HG02938 (cell line): ENCODE measurements around the gene ATP2C1.
"Not testable (repeated sequence)": the region's sequence is repeated elsewhere in the genome, so short reads cannot be mapped to it uniquely, and the experiment has no call there.

ENCODE experiments used
- ATAC-seq: cut with Tn5 transposase; IDR thresholded peaks from one replicate; pipeline ENCODE4 v1.9.1; 2021; ENCODE audit warnings: mild to moderate bottlenecking, moderate library complexity; ENCODE audit not compliant: unreplicated experiment

ATP2C1 gene

GRCh38 chr3:131036200-131036816 lies 142.4 kb downstream of the ATP2C1 start:
- no peak for ATAC-seq

DNA sequence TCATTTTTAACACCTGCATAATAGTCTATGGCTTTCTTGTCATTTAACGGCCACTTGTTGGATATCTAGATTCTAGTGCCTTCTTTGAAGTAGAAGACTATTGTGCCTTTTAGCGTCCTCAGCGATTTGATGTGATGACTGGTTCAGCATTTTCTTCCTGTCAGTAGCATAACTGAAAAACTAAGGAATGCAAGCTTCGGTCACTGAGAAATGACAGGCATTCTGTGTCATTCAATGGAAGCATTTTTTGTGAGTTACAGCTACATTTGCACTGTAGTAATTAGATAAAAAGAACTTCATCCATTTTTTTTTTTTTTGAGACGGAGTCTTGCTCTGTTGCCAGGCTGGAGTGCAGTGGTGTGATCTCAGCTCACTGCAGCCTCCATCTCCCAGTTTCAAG lies 143.1 kb downstream of the ATP2C1 start:
- ATAC-seq = no peak

GRCh38 chr3:131038326-131038725 lies 144.4 kb downstream of the ATP2C1 start:
- ATAC-seq = no peak

DNA sequence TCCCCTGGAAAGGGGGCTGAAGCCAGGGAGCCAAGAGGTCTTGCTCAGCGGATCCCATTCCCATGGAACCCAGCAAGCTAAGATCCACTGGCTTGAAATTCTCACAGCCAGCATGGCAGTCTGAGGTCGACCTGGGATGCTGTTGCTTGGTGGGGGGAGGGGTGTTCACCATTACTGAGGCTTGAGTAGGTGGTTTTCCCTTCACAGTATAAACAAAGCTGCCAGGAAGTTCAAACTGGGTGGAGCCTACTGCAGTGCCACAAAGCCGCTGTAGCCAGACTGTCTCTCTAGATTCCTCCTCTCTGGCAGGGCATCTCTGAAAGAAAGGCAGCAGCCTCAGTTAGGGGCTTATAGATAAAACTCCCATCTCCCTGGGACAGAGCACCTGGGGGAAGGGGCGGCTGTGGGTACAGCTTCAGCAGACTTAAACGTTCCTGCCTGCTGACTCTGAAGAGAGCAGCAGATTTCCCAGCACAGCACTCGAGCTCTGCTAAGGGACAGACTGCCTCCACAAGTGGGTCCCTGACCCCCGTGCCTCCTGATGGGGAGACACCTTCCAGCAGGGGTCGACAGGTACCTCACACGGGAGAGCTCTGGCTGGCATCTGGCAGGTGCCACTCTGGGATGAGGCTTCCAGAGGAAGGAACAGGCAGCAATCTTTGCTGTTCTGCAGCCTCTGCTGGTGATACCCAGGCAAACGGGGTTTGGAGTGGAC lies 148.5 kb downstream of the ATP2C1 start:
- not testable (repeated sequence) for ATAC-seq

GRCh38 chr3:131047582-131047981 lies 153.7 kb downstream of the ATP2C1 start:
- ATAC-seq = no peak

DNA sequence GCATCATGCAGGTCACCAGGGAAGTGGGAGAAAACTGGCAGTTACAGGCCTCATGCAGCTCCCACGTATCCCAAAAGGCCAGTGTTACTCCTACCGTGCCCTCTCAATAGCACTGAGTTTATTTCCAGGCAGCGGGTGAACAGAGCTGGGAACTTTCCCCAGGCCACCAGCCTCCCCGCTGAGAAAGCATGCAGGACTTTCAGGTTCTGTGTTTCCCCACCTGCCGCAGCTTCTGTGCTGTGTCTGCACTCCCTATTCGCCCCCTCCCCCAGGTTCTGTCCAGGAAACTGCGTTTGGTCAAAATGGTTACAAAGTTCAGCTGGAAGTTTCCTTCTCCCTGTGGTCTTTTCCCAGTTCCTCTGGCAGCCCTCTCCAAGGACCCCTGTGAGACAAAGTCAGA lies 154.1 kb downstream of the ATP2C1 start:
- ATAC-seq = no peak

DNA sequence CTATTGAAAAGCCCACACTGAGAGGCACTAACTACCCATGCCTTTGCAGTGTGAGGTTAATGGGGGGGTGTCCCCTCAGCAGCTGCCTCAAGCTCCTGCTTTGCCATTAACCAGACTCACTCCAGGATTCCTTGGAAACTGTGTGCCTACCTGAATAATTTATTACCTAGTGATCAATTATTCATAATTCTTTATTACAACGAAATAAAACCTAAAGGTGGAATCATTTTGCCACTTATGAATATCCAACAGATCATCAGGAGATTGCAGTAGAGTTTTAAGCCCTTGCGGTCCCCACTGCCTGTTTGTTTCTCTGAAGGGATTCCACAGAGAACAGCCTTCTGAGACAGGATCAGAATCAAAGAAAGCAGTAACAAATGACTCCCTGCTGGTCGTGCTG lies 156.1 kb downstream of the ATP2C1 start:
- ATAC-seq = no peak

DNA sequence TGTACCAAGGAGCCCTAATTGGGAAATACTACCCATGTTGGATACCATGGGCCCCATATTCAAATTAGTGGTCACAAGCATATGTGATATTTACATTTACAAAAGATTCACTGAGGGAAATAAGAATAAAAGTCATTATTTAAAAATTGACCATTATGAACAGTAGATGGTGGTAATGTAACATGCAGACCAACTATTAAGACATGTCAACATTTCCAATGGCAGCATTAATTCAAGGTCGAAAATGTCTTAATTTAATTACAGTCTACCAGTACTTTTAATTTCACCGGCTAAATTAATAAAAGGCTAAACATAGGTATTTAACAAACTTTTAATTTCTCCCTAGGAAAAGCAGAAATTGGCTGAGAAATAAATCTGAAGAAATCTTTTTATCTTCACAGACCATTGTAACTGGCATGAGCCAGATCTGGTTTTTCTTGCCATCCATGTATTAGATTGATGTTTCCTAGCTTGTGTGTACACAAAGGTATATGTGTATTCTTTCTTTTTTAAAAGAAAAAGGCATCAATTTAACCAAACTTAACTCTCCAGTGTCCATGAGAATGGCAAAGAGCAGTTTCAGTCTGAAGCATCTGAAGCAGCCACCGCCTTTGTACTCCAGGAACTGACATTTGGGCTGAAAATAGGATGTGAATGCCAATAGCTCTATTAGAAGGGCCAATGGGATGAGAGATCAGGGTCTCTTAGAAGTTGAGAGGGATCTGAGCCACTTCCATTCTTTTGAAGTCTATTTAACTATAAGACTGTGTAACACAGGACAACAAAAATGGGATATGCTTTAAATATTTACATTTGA lies 159.4 kb downstream of the ATP2C1 start:
- no peak for ATAC-seq
